K562 (cell line): ENCODE data around the gene MADCAM1. TPM values are rescaled to one million over a fixed set of nuclear protein-coding genes. Genes with fewer than 3 reads are reported as not detected.
A peak's percentile ranks its signal among the peaks of the same experiment; 100 is the strongest.

ENCODE experiments used
- BRCA1 ChIP-seq, 2 experiments: fragments of 450-650 bp in 1 of 2; sonication (generic) in 1 of 2; formaldehyde crosslinking in 1 of 2; IDR thresholded peaks; 2 replicates each; pipeline versions ENCODE4 v1.5.0 to v1.6.1; 2017 to 2020; ENCODE audit warnings: mild to moderate bottlenecking in 1 of 2, missing genetic modification reagents in 1 of 2
- CBFA2T2 ChIP-seq: fragments of 450-650 bp; conservative IDR thresholded peaks from 2 replicates; pipeline ENCODE4 v1.6.1; 2017; ENCODE audit warnings: mild to moderate bottlenecking
- CBX5 ChIP-seq: IDR thresholded peaks from 2 replicates; pipeline ENCODE4 v1.6.1; 2014; ENCODE audit warnings: low read depth, borderline replicate concordance
- CXXC5 ChIP-seq: fragments of 250-450 bp; sonication (Bioruptor Pico); IDR thresholded peaks from 2 replicates; pipeline ENCODE4 v1.8.0; 2022; ENCODE audit warnings: inconsistent platforms, mild to moderate bottlenecking, moderate library complexity
- HNRNPH1 ChIP-seq: fragments of 200-400 bp; formaldehyde crosslinking; optimal IDR thresholded peaks from 2 replicates; pipeline ENCODE3; 2017; ENCODE audit warnings: low read depth, mild to moderate bottlenecking, low read length, moderate library complexity
- NFYB ChIP-seq: IDR thresholded peaks from 2 replicates; pipeline ENCODE4 v1.6.1; 2011; ENCODE audit warnings: mild to moderate bottlenecking, moderate library complexity; ENCODE audit not compliant: insufficient read length; ENCODE audit errors: extremely low read depth
- NRF1 ChIP-seq, 2 experiments: fragments of 450-650 bp; IDR thresholded peaks in 1 of 2; conservative IDR thresholded peaks in 1 of 2; 2 replicates each; pipeline ENCODE4 v1.6.1; 2014; ENCODE audit warnings: mild to moderate bottlenecking in 2 of 2
- PCBP1 ChIP-seq: fragments of 200-400 bp; formaldehyde crosslinking; IDR thresholded peaks from 2 replicates; pipeline ENCODE4 v1.6.1; 2018; ENCODE audit warnings: mild to moderate bottlenecking, low read depth, low read length; ENCODE audit not compliant: poor library complexity, severe bottlenecking
- POLR3A ChIP-seq: IDR thresholded peaks from 2 replicates; pipeline ENCODE4 v1.6.1; 2011; ENCODE audit warnings: borderline replicate concordance, mild to moderate bottlenecking, moderate library complexity; ENCODE audit not compliant: insufficient read length, insufficient read depth; ENCODE audit errors: extremely low read depth
- SAP30 ChIP-seq: fragments of 200-600 bp; sonication (generic); IDR thresholded peaks from 2 replicates; pipeline ENCODE4 v1.6.1; 2012; ENCODE audit warnings: borderline replicate concordance, low read depth, mild to moderate bottlenecking, moderate library complexity, low read length, control low read depth, inconsistent platforms; ENCODE audit not compliant: insufficient read depth, poor library complexity, severe bottlenecking
- SMAD3 ChIP-seq: fragments of 450-650 bp; formaldehyde crosslinking; conservative IDR thresholded peaks from 2 replicates; pipeline ENCODE4 v1.4.0; 2020; ENCODE audit warnings: mild to moderate bottlenecking
- TGIF2 ChIP-seq: sonication (generic); formaldehyde crosslinking; IDR thresholded peaks from 2 replicates; pipeline ENCODE4 v1.8.1; 2022; ENCODE audit warnings: mild to moderate bottlenecking, missing genetic modification reagents, moderate library complexity
- TSC22D4 ChIP-seq: fragments of 450-650 bp; IDR thresholded peaks from 2 replicates; pipeline ENCODE4 v1.6.1; 2016; ENCODE audit warnings: missing genetic modification characterization, missing biosample characterization, control low read depth
- VEZF1 ChIP-seq: fragments of 200-800 bp; sonication (Bioruptor generic); IDR thresholded peaks from 2 replicates; pipeline ENCODE4 v1.6.1; 2017; ENCODE audit warnings: missing genetic modification characterization, missing compliant biosample characterization
- ZBTB7A ChIP-seq: IDR thresholded peaks from 2 replicates; pipeline ENCODE4 v1.6.1; 2011; ENCODE audit warnings: low read depth, mild to moderate bottlenecking, low read length, moderate library complexity, borderline replicate concordance; ENCODE audit not compliant: control insufficient read depth
- ZNF121 ChIP-seq: sonication (generic); formaldehyde crosslinking; conservative IDR thresholded peaks from 2 replicates; pipeline ENCODE4 v1.8.0; 2022; ENCODE audit warnings: missing genetic modification reagents
- ZNF354B ChIP-seq: fragments of 250-450 bp; sonication (Bioruptor Pico); IDR thresholded peaks from 2 replicates; pipeline ENCODE4 v1.4.0; 2020
- ZNF444 ChIP-seq: fragments of 250-450 bp; sonication (Bioruptor Pico); IDR thresholded peaks from 2 replicates; pipeline ENCODE4 v1.4.0; 2020; ENCODE audit warnings: mild to moderate bottlenecking, moderate library complexity
- ZNF449 ChIP-seq: fragments of 250-450 bp; sonication (Bioruptor Pico); IDR thresholded peaks from 2 replicates; pipeline ENCODE4 v1.8.0; 2022; ENCODE audit warnings: moderate library complexity, mild to moderate bottlenecking, inconsistent platforms
- polyA plus RNA-seq, 8 experiments: library from polyadenylated mRNA; depleted of rRNA in 4 of 8; stranded (reverse) in 5 of 8; unstranded in 3 of 8; fragments of >200 nt; fragmentation: Nextera tagmentation in 2 of 8; fragmentation: Illumina TruSeq in 1 of 8; extraction: Ambion mirVana in 2 of 8; extraction: Trizol in 1 of 8; gene quantifications; 2 replicates each; pipeline versions ENCODE4 v1.2.1 to v1.2.3, GENCODE V29; 2011 to 2014; ENCODE audit warnings: inconsistent platforms in 1 of 8, missing spikeins in 1 of 8
- total RNA-seq, 7 experiments: library from RNA; depleted of rRNA in 6 of 7; stranded (reverse); fragments of >200 nt in 6 of 7; fragmentation: Illumina TruSeq in 2 of 7; extraction: Trizol in 2 of 7; gene quantifications; 2 replicates each; pipeline versions ENCODE4 v1.2.1 to v1.2.3, GENCODE V29; 2011 to 2021; ENCODE audit warnings: low replicate concordance in 1 of 7
- TF ChIP-seq, protein P1 (sequence below): IDR thresholded peaks from 3 replicates; pipeline ENCODE4 v1.6.1; 2011; ENCODE audit warnings: borderline replicate concordance, mild to moderate bottlenecking, moderate library complexity; ENCODE audit not compliant: insufficient read length; ENCODE audit errors: extremely low read depth

Gene MADCAM1
- total and polyA plus RNA-seq, 9 of the 15 experiments (the other 6 are each of a cell fraction or from before 2014, with no cell fraction given): 0.09 to 0.36 (median 0.09) TPM; not detected in 6

DNA sequence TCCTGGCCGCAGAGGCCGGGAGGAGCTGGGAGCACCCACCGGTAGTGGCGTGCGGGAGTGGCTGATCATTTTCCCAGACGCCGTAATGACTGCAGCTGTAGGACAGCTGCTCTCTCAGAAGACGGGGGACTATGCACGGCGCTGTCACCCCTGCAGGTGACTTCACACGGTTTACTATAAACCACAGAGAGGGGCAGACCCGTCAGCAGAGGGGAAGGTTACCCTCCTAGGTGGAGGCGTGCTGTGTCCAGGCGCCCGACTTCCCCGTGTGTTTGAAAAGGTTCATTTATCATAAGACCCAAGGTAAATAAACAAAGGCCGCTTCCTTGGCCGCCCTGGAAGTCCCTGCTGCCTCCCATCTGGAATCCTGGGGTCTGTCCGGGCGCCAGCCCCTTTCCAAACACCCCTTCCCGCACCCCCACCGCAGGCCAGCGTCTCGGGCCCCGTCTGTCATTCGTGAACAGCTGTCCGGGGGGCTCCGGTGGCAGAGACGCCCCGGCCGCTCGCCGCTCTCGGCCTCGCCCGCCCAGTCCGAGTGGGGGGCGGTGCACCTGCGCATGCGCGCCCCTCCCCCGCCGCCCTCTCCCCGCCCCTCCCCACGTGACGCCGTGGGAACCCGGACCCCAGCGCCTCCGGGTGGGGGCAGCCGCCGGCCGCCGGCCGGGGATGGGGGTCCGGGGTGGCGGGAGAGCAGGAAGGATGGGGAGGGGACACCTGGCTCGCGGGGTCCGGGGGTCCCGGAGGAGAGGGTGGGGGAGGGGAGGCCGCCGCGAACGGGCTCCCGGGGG lies 36.4 kb upstream of the MADCAM1 start (continued):
- TF ChIP-seq NRF1 (conservative IDR thresholded peaks at IDR 0.05 in 1 of 2, IDR thresholded peaks at IDR 0.05 in 1 of 2) (peak; percentile 88 to 89), VEZF1 (CRISPR knock-in tag) (peak; percentile 84), POLR3A (no peak), ZNF449 (CRISPR knock-in tag) (no peak), ZNF354B (CRISPR knock-in tag) (no peak), PCBP1 (peak; percentile 87), NFYB (no peak), BRCA1 (IDR thresholded peaks at IDR 0.05) (no peak), BRCA1 (CRISPR knock-in tag; IDR thresholded peaks at IDR 0.05) (no peak), TSC22D4 (tag) (no peak), ZNF444 (CRISPR knock-in tag) (no peak), TGIF2 (no peak), CXXC5 (peak; percentile 50), HNRNPH1 (no peak), SMAD3 (CRISPR knock-in tag) (no peak), CBFA2T2 (no peak), SAP30 (no peak), ZBTB7A (0 out of 2 replicates have a peak, but pooled peaks have one; percentile 18), ZNF121 (CRISPR knock-in tag) (no peak), CBX5 (no peak)
- TF ChIP-seq, protein P1, sequence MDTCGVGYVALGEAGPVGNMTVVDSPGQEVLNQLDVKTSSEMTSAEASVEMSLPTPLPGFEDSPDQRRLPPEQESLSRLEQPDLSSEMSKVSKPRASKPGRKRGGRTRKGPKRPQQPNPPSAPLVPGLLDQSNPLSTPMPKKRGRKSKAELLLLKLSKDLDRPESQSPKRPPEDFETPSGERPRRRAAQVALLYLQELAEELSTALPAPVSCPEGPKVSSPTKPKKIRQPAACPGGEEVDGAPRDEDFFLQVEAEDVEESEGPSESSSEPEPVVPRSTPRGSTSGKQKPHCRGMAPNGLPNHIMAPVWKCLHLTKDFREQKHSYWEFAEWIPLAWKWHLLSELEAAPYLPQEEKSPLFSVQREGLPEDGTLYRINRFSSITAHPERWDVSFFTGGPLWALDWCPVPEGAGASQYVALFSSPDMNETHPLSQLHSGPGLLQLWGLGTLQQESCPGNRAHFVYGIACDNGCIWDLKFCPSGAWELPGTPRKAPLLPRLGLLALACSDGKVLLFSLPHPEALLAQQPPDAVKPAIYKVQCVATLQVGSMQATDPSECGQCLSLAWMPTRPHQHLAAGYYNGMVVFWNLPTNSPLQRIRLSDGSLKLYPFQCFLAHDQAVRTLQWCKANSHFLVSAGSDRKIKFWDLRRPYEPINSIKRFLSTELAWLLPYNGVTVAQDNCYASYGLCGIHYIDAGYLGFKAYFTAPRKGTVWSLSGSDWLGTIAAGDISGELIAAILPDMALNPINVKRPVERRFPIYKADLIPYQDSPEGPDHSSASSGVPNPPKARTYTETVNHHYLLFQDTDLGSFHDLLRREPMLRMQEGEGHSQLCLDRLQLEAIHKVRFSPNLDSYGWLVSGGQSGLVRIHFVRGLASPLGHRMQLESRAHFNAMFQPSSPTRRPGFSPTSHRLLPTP: no peak
